GM12878 (cell line): Measurements from ENCODE around the gene NAA20. TPM values are rescaled to one million over a fixed set of nuclear protein-coding genes. Genes with fewer than 3 reads are reported as not detected.

ENCODE experiments used
- ATAC-seq: fragments of 200-7000 bp; cut with Tn5 transposase; 3 replicates; pipeline ENCODE4 v1.9.1; 2020; ENCODE audit warnings: mild to moderate bottlenecking, moderate library complexity
- BruUV-seq: library from RNA; stranded (reverse); fragments of 400-500 nt; replicated peaks from 2 replicates; lab custom pipeline; 2021; lab: Mats Ljungman, UMichigan
- CTCF ChIA-PET: fragments of 300-600 bp; sonication (Branson Sonifier 250); formaldehyde crosslinking; extraction: SDS; loops from one replicate; lab custom pipeline; 2021; ENCODE audit warnings: inconsistent platforms; lab: Yijun Ruan, JAX
- POLR2A ChIA-PET: fragments of 350-600 bp; formaldehyde crosslinking; extraction: SDS; loops from one replicate; lab custom pipeline; 2021; ENCODE audit warnings: inconsistent platforms; lab: Charles Lee
- RAD21 ChIA-PET: fragments of 300-600 bp; sonication (Branson Sonifier 250); formaldehyde crosslinking; loops from one replicate; lab custom pipeline; 2023; ENCODE audit warnings: antibody characterized with exemption; ENCODE audit not compliant: unreplicated experiment; lab: Charles Lee
- SMC1A ChIA-PET: fragments of 300-600 bp; sonication (Branson Sonifier 250); formaldehyde crosslinking; loops from one replicate; lab custom pipeline; 2023; ENCODE audit not compliant: unreplicated experiment, uncharacterized antibody; lab: Charles Lee
- DNase-seq: peaks from one replicate; pipeline ENCODE4 v3.0.0-alpha.2; 2011; ENCODE audit warnings: low read depth, low spot score
- FAIRE-seq: peaks from 3 replicates; lab custom pipeline; 2011; peaks lifted over from hg19 to GRCh38; lab: Jason Lieb, UNC
- H2AFZ ChIP-seq: 2 replicates; pipeline ENCODE4 v1.6.0; 2011; ENCODE audit warnings: low read depth, low read length, control low read depth; ENCODE audit not compliant: control insufficient read depth
- H3K27ac ChIP-seq: 2 replicates; pipeline ENCODE4 v1.5.1; 2011; ENCODE audit warnings: control low read depth; ENCODE audit not compliant: control insufficient read depth, insufficient read depth
- H3K27me3 ChIP-seq, 2 experiments: replicated peaks in 1 of 2; 2 replicates each; pipeline versions ENCODE4 v1.6.0 to v1.6.1; 2011; ENCODE audit warnings: low read length in 1 of 2; ENCODE audit not compliant: control insufficient read depth in 2 of 2, insufficient read depth in 2 of 2
- H3K36me3 ChIP-seq, 2 experiments: 2 replicates each; pipeline ENCODE4 v1.5.1; 2011; ENCODE audit warnings: low read length in 1 of 2; ENCODE audit not compliant: control insufficient read depth in 2 of 2, insufficient read depth in 2 of 2
- H3K4me1 ChIP-seq: 2 replicates; pipeline ENCODE4 v1.6.1; 2011; ENCODE audit warnings: mild to moderate bottlenecking, low read length, moderate library complexity, mixed read lengths; ENCODE audit not compliant: control insufficient read depth, insufficient read depth
- H3K4me2 ChIP-seq: 2 replicates; pipeline ENCODE4 v1.6.0; 2011; ENCODE audit warnings: control low read depth; ENCODE audit not compliant: control insufficient read depth, insufficient read depth
- H3K4me3 ChIP-seq: fragments of 200-600 bp; sonication (generic); 2 replicates; pipeline ENCODE4 v1.5.1; 2016
- H3K79me2 ChIP-seq: 2 replicates; pipeline ENCODE4 v1.6.0; 2011; ENCODE audit warnings: low read length; ENCODE audit not compliant: control insufficient read depth, insufficient read depth
- H3K9ac ChIP-seq: 2 replicates; pipeline ENCODE4 v1.8.0; 2011; ENCODE audit warnings: low read length, control low read depth, mixed read lengths; ENCODE audit not compliant: control insufficient read depth, insufficient read depth
- H3K9me3 ChIP-seq: replicated peaks from 3 replicates; pipeline ENCODE4 v1.5.1; 2011; ENCODE audit warnings: mild to moderate bottlenecking, low read length; ENCODE audit not compliant: control insufficient read depth, insufficient read depth
- H4K20me1 ChIP-seq: 2 replicates; pipeline ENCODE4 v1.6.0; 2011; ENCODE audit not compliant: control insufficient read depth, insufficient read depth
- FOXK2 ChIP-seq: fragments of 450-650 bp; IDR thresholded peaks from 2 replicates; pipeline ENCODE4 v1.6.1; 2017; ENCODE audit warnings: mild to moderate bottlenecking, moderate library complexity
- IRF5 ChIP-seq: fragments of 450-650 bp; IDR thresholded peaks from 2 replicates; pipeline ENCODE4 v1.6.1; 2017; ENCODE audit warnings: borderline replicate concordance
- MYC ChIP-seq: IDR thresholded peaks from 2 replicates; pipeline ENCODE4 v1.6.1; 2011; ENCODE audit warnings: mild to moderate bottlenecking, low read length, moderate library complexity, inconsistent platforms; ENCODE audit not compliant: insufficient read depth, insufficient replicate concordance, insufficient read length, severe bottlenecking
- NFYA ChIP-seq: IDR thresholded peaks from 2 replicates; pipeline ENCODE4 v1.6.1; 2011; ENCODE audit warnings: low read depth, mild to moderate bottlenecking, low read length, improper control_type of control experiment, borderline replicate concordance
- REST ChIP-seq: IDR thresholded peaks from 2 replicates; pipeline ENCODE4 v1.6.1; 2012; ENCODE audit warnings: mild to moderate bottlenecking, low read depth, low read length
- SP1 ChIP-seq: IDR thresholded peaks from one replicate; pipeline ENCODE4 v1.6.1; 2011; ENCODE audit warnings: low read depth, low read length
- TAF1 ChIP-seq: IDR thresholded peaks from 2 replicates; pipeline ENCODE4 v1.6.1; 2011; ENCODE audit warnings: mild to moderate bottlenecking, low read depth, low read length, borderline replicate concordance
- USF2 ChIP-seq: IDR thresholded peaks from 2 replicates; pipeline ENCODE4 v1.6.1; 2011; ENCODE audit warnings: low read depth, low read length, improper control_type of control experiment, borderline replicate concordance
- WRNIP1 ChIP-seq: IDR thresholded peaks from 2 replicates; pipeline ENCODE4 v1.6.1; 2011; ENCODE audit warnings: low read depth, low read length, improper control_type of control experiment, borderline replicate concordance
- WGBS: methylation state at CpG from one replicate; pipeline ENCODE4 v1.1.6; 2016; ENCODE audit warnings: low lambda C conversion rate; ENCODE audit not compliant: insufficient replicate concordance, insufficient coverage; ENCODE audit errors: missing lambda C conversion rate; 5-methylcytosine and 5-hydroxymethylcytosine counted together
- in situ Hi-C: fragments of 300-500 bp; cut with MboI; formaldehyde crosslinking; loops from 9 replicates; pipeline ENCODE4 v1.14.3; 2018; ENCODE audit warnings: mixed read lengths
- intact Hi-C: fragments of 100-400 bp; cut with micrococcal nuclease; formaldehyde crosslinking; loops from one replicate; pipeline ENCODE4 v1.14.2; 2022; ENCODE audit not compliant: unreplicated experiment
- polyA plus RNA-seq, 11 experiments: library from polyadenylated mRNA; depleted of rRNA in 4 of 11; unstranded in 6 of 11; stranded (reverse) in 5 of 11; fragments of >200 nt; fragmentation: Nextera tagmentation in 4 of 11; fragmentation: Illumina TruSeq in 1 of 11; extraction: Ambion mirVana in 4 of 11; extraction: Trizol in 1 of 11; gene quantifications; 1 replicate in 1 of 11; 2 replicates in 10 of 11; pipeline versions ENCODE4 v1.2.1 to v1.2.3, GENCODE V29; 2011 to 2016; ENCODE audit warnings: inconsistent platforms in 2 of 11, missing spikeins in 2 of 11, low read depth in 1 of 11
- total RNA-seq, 4 experiments: library from RNA; depleted of rRNA in 3 of 4; stranded (reverse); fragments of >200 nt in 3 of 4; fragmentation: Illumina TruSeq in 1 of 4; extraction: Trizol in 1 of 4; gene quantifications; 2 replicates each; pipeline versions ENCODE4 v1.2.1 to v1.2.3, GENCODE V29; 2013 to 2021
- TF ChIP-seq, protein P1 (sequence below): fragments of 450-650 bp; IDR thresholded peaks from 2 replicates; pipeline ENCODE4 v1.6.1; 2017; ENCODE audit warnings: mild to moderate bottlenecking, moderate library complexity
- TF ChIP-seq, protein P2 (sequence below): fragments of 450-650 bp; IDR thresholded peaks from 2 replicates; pipeline ENCODE4 v1.6.1; 2017; ENCODE audit warnings: mild to moderate bottlenecking, low read depth, inconsistent platforms; ENCODE audit not compliant: poor library complexity, severe bottlenecking

Gene NAA20
- total and polyA plus RNA-seq, 10 of the 15 experiments (the other 5 are each of a cell fraction or from before 2014, with no cell fraction given), result 48.3 to 366 (median 89.1) TPM

GRCh38 chr20:19975901-19976300 is 41.3 kb upstream of the NAA20 start:
- Histone ChIP-seq H3K27ac (no peak overlapping the region), H3K27me3 (no peaks in the 10 kb centered on the region; a peak in 1 of 4 replicates), H3K79me2 (no peaks in the 10 kb centered on the region), H3K4me2 (no peak overlapping the region), H2AFZ (no peak overlapping the region), H3K9ac (no peak overlapping the region), H3K4me3 (no peak overlapping the region), H3K4me1 (no peaks in the 10 kb centered on the region), H3K9me3 (no peaks in the 10 kb centered on the region), H3K36me3 (no peaks in the 10 kb centered on the region), H4K20me1 (no peaks in the 10 kb centered on the region)
- BruUV-seq, result no TSS peak
- ChIA-PET RAD21 (interaction anchor here (0.9 kb wide), 1 partner anchor 14 kb away, joined by 3 read pairs; no protein-coding TSS in a partner anchor), SMC1A (interaction anchor here (1.2 to 2.1 kb wide), 5 partner anchors 8 to 148 kb away, joined by 4 to 8 read pairs (median 4); no protein-coding TSS in a partner anchor), CTCF (interaction anchor here (1.3 to 1.7 kb wide), 3 partner anchors 11 to 73 kb away, joined by 4 to 6 read pairs (median 4); no protein-coding TSS in a partner anchor), POLR2A (no interaction called here)
- FAIRE-seq (no peak), DNase-seq (no peak), ATAC-seq (no peak)
- intact Hi-C loops (no loop called here), in situ Hi-C loops (no loop called here)
- WGBS, result 72% methylated on average over 9 of the region's 9 CpGs
- TF ChIP-seq, protein P1, sequence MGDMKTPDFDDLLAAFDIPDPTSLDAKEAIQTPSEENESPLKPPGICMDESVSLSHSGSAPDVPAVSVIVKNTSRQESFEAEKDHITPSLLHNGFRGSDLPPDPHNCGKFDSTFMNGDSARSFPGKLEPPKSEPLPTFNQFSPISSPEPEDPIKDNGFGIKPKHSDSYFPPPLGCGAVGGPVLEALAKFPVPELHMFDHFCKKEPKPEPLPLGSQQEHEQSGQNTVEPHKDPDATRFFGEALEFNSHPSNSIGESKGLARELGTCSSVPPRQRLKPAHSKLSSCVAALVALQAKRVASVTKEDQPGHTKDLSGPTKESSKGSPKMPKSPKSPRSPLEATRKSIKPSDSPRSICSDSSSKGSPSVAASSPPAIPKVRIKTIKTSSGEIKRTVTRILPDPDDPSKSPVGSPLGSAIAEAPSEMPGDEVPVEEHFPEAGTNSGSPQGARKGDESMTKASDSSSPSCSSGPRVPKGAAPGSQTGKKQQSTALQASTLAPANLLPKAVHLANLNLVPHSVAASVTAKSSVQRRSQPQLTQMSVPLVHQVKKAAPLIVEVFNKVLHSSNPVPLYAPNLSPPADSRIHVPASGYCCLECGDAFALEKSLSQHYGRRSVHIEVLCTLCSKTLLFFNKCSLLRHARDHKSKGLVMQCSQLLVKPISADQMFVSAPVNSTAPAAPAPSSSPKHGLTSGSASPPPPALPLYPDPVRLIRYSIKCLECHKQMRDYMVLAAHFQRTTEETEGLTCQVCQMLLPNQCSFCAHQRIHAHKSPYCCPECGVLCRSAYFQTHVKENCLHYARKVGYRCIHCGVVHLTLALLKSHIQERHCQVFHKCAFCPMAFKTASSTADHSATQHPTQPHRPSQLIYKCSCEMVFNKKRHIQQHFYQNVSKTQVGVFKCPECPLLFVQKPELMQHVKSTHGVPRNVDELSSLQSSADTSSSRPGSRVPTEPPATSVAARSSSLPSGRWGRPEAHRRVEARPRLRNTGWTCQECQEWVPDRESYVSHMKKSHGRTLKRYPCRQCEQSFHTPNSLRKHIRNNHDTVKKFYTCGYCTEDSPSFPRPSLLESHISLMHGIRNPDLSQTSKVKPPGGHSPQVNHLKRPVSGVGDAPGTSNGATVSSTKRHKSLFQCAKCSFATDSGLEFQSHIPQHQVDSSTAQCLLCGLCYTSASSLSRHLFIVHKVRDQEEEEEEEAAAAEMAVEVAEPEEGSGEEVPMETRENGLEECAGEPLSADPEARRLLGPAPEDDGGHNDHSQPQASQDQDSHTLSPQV, result no peak
- TF ChIP-seq IRF5 (no peak), SP1 (no peak), MYC (no peak), NFYA (no peak), FOXK2 (no peak), USF2 (no peak), TAF1 (no peak), REST (no peak), WRNIP1 (no peak)
- TF ChIP-seq, protein P2, sequence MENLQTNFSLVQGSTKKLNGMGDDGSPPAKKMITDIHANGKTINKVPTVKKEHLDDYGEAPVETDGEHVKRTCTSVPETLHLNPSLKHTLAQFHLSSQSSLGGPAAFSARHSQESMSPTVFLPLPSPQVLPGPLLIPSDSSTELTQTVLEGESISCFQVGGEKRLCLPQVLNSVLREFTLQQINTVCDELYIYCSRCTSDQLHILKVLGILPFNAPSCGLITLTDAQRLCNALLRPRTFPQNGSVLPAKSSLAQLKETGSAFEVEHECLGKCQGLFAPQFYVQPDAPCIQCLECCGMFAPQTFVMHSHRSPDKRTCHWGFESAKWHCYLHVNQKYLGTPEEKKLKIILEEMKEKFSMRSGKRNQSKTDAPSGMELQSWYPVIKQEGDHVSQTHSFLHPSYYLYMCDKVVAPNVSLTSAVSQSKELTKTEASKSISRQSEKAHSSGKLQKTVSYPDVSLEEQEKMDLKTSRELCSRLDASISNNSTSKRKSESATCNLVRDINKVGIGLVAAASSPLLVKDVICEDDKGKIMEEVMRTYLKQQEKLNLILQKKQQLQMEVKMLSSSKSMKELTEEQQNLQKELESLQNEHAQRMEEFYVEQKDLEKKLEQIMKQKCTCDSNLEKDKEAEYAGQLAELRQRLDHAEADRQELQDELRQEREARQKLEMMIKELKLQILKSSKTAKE, result no peak
